ENCODE results near the gene CDC42BPA.

Gene CDC42BPA

DNA sequence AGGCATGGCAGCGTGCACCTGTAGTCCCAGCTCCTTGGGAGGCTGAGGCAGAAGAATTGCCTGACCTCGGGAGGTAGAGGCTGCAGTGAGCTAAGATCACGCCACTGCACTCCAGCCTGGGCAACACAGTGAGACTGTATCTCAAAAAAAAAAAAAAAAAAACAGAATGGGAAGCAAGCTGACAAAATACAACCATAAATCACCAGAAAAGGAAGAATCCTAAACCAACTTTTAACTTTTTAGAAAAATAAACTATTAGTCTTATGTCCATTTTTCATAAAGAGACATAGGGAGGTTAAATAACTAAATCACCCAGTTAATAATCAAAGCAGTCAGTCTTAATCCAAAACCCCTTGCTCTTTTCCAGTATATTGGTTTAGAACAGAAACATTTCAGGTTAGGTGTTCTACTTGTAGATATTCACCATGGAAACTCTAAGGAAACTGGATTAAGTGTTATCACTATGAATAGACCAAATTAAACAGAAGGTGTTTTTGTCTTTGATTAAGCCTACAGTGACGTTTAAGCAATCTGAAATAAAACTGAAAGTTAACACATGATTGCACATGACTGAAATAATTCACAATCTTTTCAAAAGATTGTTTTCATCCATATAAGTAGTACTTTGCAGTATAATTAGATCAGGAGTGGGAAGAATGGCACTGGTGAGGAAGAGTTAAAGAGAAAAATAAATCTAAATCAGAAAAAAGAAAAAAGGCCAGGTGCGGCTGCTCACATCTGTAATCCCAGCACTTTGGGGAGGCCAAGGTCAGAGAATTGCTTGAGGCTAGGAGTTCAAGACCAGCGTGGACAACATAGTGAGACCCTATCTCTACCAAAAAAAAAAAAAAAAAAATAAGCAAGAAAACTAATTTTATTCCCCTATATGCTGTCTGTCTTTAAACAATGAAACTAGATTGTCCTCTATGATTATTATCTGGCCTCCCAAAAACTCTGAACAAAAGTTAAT lies 9.6 kb downstream of the CDC42BPA start:
- peaks cover 7% of the 10 kb centered on the region for H3K27me3 ChIP-seq (ENCODE audit: insufficient read depth, low read length, poor library complexity)
- H3K36me3 ChIP-seq (ENCODE audit: insufficient read depth, low read length) = no peaks in the 10 kb centered on the region
- no peak for TF ChIP-seq CTCF (IDR thresholded peaks at IDR 0.05; ENCODE audit: borderline replicate concordance, extremely low read depth, low read length, poor library complexity, severe bottlenecking)
- TF ChIP-seq EZH2 (IDR thresholded peaks at IDR 0.05; ENCODE audit: borderline replicate concordance, low read depth, low read length, severe bottlenecking) = no peak
- H3K79me2 ChIP-seq (ENCODE audit: insufficient read depth, low read length) = no peaks in the 10 kb centered on the region
- ATAC-seq (ENCODE audit: insufficient read depth, low read depth) (no peak), DNase-seq (no peak)
- H3K4me2 ChIP-seq (ENCODE audit: insufficient read depth, low read length) = no peak overlapping the region
- H3K9ac ChIP-seq (ENCODE audit: low read depth, low read length) = no peak overlapping the region
- H3K27ac ChIP-seq (ENCODE audit: low read length) = no peak overlapping the region
- H4K20me1 ChIP-seq (ENCODE audit: insufficient read depth, low read length) = no peaks in the 10 kb centered on the region
- no peaks in the 10 kb centered on the region for H3K9me3 ChIP-seq (ENCODE audit: insufficient read depth, low read length, severe bottlenecking)
- no peaks in the 10 kb centered on the region for H3K4me1 ChIP-seq (ENCODE audit: insufficient read depth, low read length)
- H2AFZ ChIP-seq (ENCODE audit: low read depth, low read length) = no peak overlapping the region
- no peak overlapping the region for H3K4me3 ChIP-seq (ENCODE audit: low read depth in 1 of 2, low read length in 2 of 2)

GRCh38 chr1:227306689-227307088 lies 11.6 kb downstream of the CDC42BPA start:
- no peak overlapping the region for H3K27ac ChIP-seq (ENCODE audit: low read length)
- no peaks in the 10 kb centered on the region for H3K79me2 ChIP-seq (ENCODE audit: insufficient read depth, low read length)
- no peak for DNase-seq

GRCh38 chr1:227305894-227306626 lies 12.2 kb downstream of the CDC42BPA start:
- Histone ChIP-seq H3K27me3 (ENCODE audit: insufficient read depth, low read length, poor library complexity) (peaks cover 4% of the 10 kb centered on the region), H3K9ac (ENCODE audit: low read depth, low read length) (no peak overlapping the region), H3K36me3 (ENCODE audit: insufficient read depth, low read length) (no peaks in the 10 kb centered on the region), H3K9me3 (ENCODE audit: insufficient read depth, low read length, severe bottlenecking) (no peaks in the 10 kb centered on the region), H4K20me1 (ENCODE audit: insufficient read depth, low read length) (no peaks in the 10 kb centered on the region), H3K27ac (ENCODE audit: low read length) (no peak overlapping the region), H3K4me2 (ENCODE audit: insufficient read depth, low read length) (no peak overlapping the region), H2AFZ (ENCODE audit: low read depth, low read length) (no peak overlapping the region), H3K4me3 (ENCODE audit: low read depth in 1 of 2, low read length in 2 of 2) (no peak overlapping the region), H3K4me1 (ENCODE audit: insufficient read depth, low read length) (no peaks in the 10 kb centered on the region), H3K79me2 (ENCODE audit: insufficient read depth, low read length) (no peaks in the 10 kb centered on the region)
- DNase-seq (no peak), ATAC-seq (ENCODE audit: insufficient read depth, low read depth) (no peak)
- TF ChIP-seq CTCF (IDR thresholded peaks at IDR 0.05; ENCODE audit: borderline replicate concordance, extremely low read depth, low read length, poor library complexity, severe bottlenecking) = no peak
- no peak for TF ChIP-seq EZH2 (IDR thresholded peaks at IDR 0.05; ENCODE audit: borderline replicate concordance, low read depth, low read length, severe bottlenecking)

More at GRCh38 chr1:227306689-227307088, 11.6 kb downstream of the CDC42BPA start:
- Histone ChIP-seq H3K9me3 (ENCODE audit: insufficient read depth, low read length, severe bottlenecking) (no peaks in the 10 kb centered on the region), H3K9ac (ENCODE audit: low read depth, low read length) (no peak overlapping the region), H3K4me1 (ENCODE audit: insufficient read depth, low read length) (no peaks in the 10 kb centered on the region), H3K4me3 (ENCODE audit: low read depth in 1 of 2, low read length in 2 of 2) (no peak overlapping the region), H3K27me3 (ENCODE audit: insufficient read depth, low read length, poor library complexity) (peaks cover 4% of the 10 kb centered on the region), H4K20me1 (ENCODE audit: insufficient read depth, low read length) (no peaks in the 10 kb centered on the region), H2AFZ (ENCODE audit: low read depth, low read length) (no peak overlapping the region), H3K4me2 (ENCODE audit: insufficient read depth, low read length) (no peak overlapping the region), H3K36me3 (ENCODE audit: insufficient read depth, low read length) (no peaks in the 10 kb centered on the region)
- TF ChIP-seq EZH2 (IDR thresholded peaks at IDR 0.05; ENCODE audit: borderline replicate concordance, low read depth, low read length, severe bottlenecking) (no peak), CTCF (IDR thresholded peaks at IDR 0.05; ENCODE audit: borderline replicate concordance, extremely low read depth, low read length, poor library complexity, severe bottlenecking) (no peak)
- ATAC-seq (ENCODE audit: insufficient read depth, low read depth) = no peak
